Renal pelvis (tissue), 3 donors: ENCODE measurements around the gene C9orf152. TPM values are rescaled to one million over a fixed set of nuclear protein-coding genes. Genes with fewer than 3 reads are reported as not detected.

Experiments used
- polyA plus RNA-seq, 3 donors: library from polyadenylated mRNA; unstranded; fragments of 120-200 nt; gene quantifications; one replicate each; pipeline ENCODE4 v1.2.1, GENCODE V29; 2013; ENCODE audit not compliant: insufficient read length in 3 of 3

The C9orf152 gene
- polyA plus RNA-seq, 3 donors, result 0.46 to 0.64 (median 0.50) TPM

Other genes starting within 250 kb of the C9orf152 start
- gene TXN, start 48.3 kb upstream of the C9orf152 start, polyA plus RNA-seq, result 100 to 1,000 TPM; 212 to 219 (median 214) TPM
- gene TXNDC8, start 129.7 kb upstream of the C9orf152 start, polyA plus RNA-seq, result not detected